HEK293T (cell line): ENCODE results near the gene GSTM3.

Experiments used
- FOXM1 ChIP-seq: fragments of 450-650 bp; IDR thresholded peaks from 2 replicates; pipeline ENCODE4 v1.6.1; 2017; ENCODE audit warnings: mild to moderate bottlenecking, borderline replicate concordance
- SP1 ChIP-seq: fragments of 450-650 bp; IDR thresholded peaks from 2 replicates; pipeline ENCODE4 v1.6.1; 2017
- SUZ12 ChIP-seq: fragments of 450-650 bp; IDR thresholded peaks from 2 replicates; pipeline ENCODE4 v1.6.1; 2016; ENCODE audit warnings: mild to moderate bottlenecking

DNA sequence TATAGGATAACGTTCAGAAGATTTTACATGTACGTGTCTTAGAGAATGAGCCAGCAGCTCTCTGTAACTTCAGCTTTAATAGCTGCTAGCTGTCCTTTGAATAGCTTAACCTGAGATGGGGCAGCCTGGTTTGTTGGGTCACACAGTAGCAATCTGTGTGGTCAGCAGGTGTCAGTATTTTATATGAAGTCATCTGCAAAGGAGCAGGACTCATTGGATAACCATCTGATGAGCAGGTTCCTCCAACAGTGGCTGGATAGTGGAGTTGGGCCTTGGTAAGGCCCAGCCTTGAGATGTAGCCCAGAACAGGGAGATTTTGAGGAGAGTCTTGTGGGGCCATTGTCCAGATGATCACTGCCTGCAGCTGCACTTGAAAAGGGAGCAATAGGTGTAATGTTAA lies 22.3 kb downstream of the GSTM3 start:
- TF ChIP-seq SP1 (no peak), FOXM1 (no peak), SUZ12 (no peak)
